ENCODE measurements around the gene SNTG2.

Gene SNTG2

GRCh38 chr2:1037066-1037465 is 86.4 kb downstream of the SNTG2 start:
- TF ChIP-seq, protein P1, sequence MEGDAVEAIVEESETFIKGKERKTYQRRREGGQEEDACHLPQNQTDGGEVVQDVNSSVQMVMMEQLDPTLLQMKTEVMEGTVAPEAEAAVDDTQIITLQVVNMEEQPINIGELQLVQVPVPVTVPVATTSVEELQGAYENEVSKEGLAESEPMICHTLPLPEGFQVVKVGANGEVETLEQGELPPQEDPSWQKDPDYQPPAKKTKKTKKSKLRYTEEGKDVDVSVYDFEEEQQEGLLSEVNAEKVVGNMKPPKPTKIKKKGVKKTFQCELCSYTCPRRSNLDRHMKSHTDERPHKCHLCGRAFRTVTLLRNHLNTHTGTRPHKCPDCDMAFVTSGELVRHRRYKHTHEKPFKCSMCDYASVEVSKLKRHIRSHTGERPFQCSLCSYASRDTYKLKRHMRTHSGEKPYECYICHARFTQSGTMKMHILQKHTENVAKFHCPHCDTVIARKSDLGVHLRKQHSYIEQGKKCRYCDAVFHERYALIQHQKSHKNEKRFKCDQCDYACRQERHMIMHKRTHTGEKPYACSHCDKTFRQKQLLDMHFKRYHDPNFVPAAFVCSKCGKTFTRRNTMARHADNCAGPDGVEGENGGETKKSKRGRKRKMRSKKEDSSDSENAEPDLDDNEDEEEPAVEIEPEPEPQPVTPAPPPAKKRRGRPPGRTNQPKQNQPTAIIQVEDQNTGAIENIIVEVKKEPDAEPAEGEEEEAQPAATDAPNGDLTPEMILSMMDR (IDR thresholded peaks at IDR 0.05; ENCODE audit: low read depth, low read length): no peak

GRCh38 chr2:1039549-1039948 is 88.9 kb downstream of the SNTG2 start:
- TF ChIP-seq, protein P1 (IDR thresholded peaks at IDR 0.05; ENCODE audit: low read depth, low read length): no peak
- DNase-seq (ENCODE audit: extremely low read depth, low read depth): no peak

More at GRCh38 chr2:1037066-1037465, 86.4 kb downstream of the SNTG2 start:
- DNase-seq (ENCODE audit: extremely low read depth, low read depth): no peak

GRCh38 chr2:1041012-1041805 is 90.6 kb downstream of the SNTG2 start:
- no peak for DNase-seq (ENCODE audit: extremely low read depth, low read depth)
- TF ChIP-seq, protein P1 (IDR thresholded peaks at IDR 0.05; ENCODE audit: low read depth, low read length): no peak

DNA sequence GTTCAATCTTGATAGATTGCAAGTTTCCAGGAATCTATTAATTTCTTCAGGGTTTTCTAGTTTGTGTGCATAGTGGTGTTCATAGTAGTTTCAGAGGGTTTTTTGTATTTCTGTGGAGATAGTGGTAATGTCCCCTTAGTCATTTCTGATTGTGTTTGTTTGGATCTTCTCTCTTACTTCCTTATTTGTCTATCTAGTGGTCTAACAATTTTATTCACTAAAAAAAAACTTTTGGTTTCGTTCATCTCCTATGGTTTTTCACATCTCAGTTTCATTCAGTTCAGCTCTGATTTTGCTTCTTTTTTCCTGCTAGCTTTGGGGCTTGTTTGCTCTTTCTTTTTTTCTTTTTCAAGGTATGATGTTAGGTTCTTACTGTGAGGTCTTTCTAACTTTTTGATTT is 94.5 kb downstream of the SNTG2 start:
- TF ChIP-seq, protein P1 (IDR thresholded peaks at IDR 0.05; ENCODE audit: low read depth, low read length): no peak
- DNase-seq (ENCODE audit: extremely low read depth, low read depth): no peak

- no peak for DNase-seq (ENCODE audit: extremely low read depth, low read depth)
- TF ChIP-seq, protein P1 (IDR thresholded peaks at IDR 0.05; ENCODE audit: low read depth, low read length): no peak
These were observed 95.4 kb downstream of the SNTG2 start for GRCh38 chr2:1046067-1046466.

- TF ChIP-seq, protein P1 (IDR thresholded peaks at IDR 0.05; ENCODE audit: low read depth, low read length): peak; percentile 6
- no peak for DNase-seq (ENCODE audit: extremely low read depth, low read depth)
These were observed 96.8 kb downstream of the SNTG2 start for GRCh38 chr2:1047485-1047884.

- TF ChIP-seq, protein P1 (IDR thresholded peaks at IDR 0.05; ENCODE audit: low read depth, low read length): no peak
- no peak for DNase-seq (ENCODE audit: extremely low read depth, low read depth)
These were observed 99.0 kb downstream of the SNTG2 start for GRCh38 chr2:1049691-1050090.
